ENCODE results near the gene ATAT1.

ATAT1 gene

DNA sequence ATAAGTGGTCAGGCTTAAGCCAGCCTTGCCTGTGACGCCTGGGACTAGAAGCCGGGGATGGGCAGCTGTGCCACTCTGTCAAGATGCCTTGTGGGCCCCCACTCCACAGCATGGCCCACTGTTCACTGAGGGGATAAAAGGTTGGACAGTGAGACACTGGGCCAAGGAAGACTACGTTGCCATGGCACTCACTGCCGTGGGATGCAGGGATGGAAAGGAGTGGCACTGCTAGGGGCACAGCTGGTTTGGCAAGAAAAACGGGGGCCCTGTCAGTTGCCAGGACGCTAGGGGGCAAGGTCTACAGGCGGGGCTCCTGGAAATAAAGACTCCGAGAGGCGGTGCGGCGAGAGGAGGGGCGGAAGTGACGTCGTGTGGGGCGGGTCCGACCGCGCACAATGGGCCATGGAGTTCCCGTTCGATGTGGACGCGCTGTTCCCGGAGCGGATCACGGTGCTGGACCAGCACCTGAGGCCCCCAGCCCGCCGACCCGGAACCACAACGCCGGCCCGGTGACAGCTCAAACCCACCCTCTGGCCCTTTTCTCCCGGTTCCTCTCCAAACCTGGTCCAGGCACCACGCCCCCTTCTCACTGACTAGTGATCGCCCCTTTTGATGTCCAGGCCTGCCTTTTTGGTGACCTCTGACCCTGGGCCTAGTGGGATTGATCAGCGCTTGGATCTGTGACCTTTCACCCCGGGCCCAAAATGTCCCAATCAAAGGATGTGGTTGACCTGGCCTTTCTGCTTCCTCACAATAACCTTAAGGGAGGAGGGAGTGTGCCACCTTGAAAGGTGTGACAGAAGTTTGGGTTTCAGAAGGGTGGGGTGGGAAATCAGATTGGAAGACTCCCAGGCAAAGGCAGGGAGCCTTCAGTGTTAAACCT, at the start of gene ATAT1:
ATAT1 (plus strand) TSS at position 391 of the 883 bp plus-strand sequence.
- DNase-seq (ENCODE audit: low spot score), result peak; percentile 66

DNA sequence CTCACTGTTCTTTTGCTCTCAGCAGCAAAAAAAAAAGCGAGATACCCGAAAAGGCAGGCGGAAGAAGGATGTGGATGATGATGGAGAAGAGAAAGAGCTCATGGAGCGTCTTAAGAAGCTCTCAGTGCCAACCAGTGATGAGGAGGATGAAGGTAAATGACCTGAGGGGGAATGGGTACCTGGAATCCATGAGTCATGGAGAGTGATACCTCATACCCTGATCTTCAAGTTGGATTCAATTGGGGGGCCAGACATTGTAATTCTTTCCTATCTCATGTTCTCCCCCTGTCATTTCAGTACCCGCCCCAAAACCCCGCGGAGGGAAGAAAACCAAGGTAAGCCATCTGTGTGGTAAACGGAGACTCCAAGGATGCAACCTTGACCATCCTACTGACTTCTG, 48.6 kb upstream of the ATAT1 start:
- no peak for DNase-seq (ENCODE audit: low spot score)

DNA sequence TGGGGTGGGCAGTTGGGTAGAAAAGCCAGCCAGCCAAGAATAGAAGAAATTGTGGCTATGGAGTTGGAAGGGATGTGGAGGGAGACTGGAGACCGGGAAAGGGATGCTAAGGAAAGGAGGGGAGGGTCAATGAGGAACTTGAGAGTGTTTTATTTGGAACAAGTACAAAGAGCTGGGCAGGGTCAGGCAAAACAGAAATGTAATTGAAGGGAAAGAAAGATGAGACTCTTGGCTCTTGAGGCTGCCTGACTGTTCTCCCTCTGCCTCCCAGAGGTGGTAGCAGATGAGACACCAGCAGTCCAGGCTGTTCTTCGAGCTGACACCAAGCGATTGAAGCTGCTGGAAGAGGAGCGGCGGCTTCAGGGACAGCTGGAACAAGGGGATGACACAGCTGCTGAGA, 42.8 kb upstream of the ATAT1 start:
- DNase-seq (ENCODE audit: low spot score), result no peak

DNA sequence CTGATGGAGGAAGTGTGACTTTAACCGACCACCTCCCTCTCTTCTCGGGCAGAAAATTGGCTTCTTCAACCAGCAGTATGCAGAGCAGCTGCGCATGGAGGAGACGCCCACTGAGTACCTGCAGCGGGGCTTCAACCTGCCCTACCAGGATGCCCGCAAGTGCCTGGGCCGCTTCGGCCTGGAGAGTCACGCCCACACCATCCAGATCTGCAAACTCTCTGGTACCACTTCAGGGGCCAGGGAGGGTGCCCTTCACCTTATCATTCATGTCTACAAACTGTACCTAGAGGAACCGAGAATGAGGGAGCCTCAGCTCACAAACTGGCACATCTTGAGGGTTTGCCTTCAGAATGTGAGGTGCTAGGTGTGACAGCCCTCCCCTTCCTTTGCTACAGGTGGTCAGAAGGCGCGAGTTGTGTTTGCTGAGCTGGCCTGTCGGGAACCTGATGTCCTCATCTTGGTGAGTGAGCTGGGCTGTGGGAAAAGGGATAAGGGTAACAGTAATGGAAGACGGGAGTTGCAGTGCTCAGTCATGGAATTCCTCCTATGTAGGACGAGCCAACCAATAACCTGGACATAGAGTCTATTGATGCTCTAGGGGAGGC, 36.8 kb upstream of the ATAT1 start:
- no peak for DNase-seq (ENCODE audit: low spot score)

DNA sequence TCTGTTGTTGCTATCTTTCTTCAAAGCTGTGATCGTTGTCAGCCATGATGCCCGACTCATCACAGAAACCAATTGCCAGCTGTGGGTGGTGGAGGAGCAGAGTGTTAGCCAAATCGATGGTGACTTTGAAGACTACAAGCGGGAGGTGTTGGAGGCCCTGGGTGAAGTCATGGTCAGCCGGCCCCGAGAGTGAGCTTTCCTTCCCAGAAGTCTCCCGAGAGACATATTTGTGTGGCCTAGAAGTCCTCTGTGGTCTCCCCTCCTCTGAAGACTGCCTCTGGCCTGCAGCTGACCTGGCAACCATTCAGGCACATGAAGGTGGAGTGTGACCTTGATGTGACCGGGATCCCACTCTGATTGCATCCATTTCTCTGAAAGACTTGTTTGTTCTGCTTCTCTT, 36.2 kb upstream of the ATAT1 start:
- DNase-seq (ENCODE audit: low spot score), result no peak

DNA sequence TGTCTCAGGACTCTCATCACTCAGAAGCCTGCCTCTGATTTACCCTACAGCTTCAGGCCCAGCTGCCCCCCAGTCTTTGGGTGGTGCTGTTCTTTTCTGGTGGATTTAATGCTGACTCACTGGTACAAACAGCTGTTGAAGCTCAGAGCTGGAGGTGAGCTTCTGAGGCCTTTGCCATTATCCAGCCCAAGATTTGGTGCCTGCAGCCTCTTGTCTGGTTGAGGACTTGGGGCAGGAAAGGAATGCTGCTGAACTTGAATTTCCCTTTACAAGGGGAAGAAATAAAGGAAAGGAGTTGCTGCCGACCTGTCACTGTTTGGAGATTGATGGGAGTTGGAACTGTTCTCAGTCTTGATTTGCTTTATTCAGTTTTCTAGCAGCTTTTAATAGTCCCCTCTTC, 35.7 kb upstream of the ATAT1 start:
- no peak for DNase-seq (ENCODE audit: low spot score)

DNA sequence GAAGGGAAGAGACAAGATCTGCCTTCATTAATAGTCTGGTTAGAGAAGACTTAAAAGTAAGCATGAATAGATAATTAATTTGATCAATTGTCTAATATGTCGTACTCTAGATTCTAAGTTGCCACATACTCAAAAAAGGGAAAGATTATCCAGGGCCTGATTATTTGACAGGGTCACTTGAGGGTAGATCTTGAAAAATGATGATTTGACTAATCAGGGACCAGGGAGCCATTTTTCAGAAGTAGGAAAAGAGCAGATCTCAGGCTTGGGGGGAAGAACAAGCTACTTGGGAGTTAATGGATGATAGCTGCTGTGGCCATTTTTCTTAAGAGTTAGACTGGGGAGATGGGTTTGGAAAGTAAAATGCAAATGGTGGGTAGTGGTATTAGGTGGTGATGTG, 34.4 kb upstream of the ATAT1 start:
- no peak for DNase-seq (ENCODE audit: low spot score)

DNA sequence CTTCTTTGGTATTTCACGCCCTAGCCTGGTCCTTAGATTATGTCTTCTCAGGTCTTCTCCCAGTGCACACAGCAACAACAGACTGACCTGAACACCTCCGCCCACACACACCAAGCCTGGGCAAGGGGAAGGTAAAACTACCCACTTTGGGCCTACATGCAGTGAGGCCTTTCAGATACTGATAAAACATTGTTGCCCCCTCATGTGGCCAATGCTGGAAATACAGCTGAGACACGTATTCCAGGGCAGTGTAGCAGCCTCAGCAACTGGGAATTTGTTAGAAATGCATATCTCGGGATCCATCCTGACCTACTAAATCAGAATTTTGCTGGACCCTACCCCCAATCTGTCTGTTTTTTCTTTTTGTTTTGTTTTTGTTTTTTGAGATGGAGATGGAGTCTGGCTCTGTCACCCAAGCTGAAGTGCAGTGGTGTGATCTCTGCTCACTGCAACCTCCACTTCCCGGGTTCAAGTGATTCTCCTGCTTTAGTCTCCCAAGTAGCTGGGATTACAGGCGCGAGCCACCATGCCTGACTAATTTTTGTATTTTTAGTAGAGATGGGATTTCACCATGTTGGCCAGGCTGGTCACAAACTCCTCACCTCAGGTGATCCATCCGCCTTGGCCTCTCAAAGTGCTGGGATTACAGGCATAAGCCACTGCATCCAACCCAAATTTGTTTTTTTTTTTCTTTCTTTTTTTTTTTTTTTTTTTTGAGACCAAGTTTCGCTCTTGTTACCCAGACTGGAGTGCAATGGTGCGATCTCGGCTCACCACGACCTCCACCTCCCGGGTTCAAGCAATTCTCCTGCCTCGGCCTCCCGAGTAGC, 29.1 kb upstream of the ATAT1 start:
- DNase-seq (ENCODE audit: low spot score), result peak; percentile 83

DNA sequence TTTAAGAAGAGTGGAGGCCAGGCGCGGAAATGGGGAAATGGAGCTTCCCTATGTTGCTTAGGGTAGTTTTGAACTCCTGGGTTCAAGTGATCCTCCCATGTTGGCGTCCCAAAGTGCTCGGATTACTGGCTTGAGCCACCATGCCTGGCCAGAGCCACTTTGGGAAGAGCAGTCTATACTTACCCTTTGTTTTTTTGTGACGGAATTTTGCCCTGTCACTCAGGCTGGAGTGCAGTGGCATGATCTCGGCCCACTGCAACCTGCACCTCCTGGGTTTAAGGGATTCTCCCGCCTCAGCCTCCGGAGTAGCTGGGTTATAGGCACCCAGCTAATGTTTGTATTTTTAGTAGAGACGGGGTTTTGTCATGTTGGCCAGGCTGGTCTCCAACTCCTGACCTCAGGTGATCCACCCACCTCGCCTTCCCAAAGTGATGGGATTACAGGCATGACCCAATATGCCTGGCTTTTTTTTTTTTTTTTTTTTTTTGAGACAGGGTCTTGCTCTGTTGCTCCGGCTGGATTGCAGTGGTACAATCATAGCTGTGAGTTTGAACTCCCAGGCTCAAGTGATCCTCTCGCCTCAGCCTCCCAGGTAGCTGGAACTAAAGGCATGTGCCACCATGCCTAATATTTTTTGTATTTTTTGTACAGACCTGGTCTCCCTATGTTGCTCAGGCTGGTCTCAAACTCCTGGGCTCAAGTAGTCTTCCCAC, 27.6 kb upstream of the ATAT1 start:
- DNase-seq (ENCODE audit: low spot score), result no peak

DNA sequence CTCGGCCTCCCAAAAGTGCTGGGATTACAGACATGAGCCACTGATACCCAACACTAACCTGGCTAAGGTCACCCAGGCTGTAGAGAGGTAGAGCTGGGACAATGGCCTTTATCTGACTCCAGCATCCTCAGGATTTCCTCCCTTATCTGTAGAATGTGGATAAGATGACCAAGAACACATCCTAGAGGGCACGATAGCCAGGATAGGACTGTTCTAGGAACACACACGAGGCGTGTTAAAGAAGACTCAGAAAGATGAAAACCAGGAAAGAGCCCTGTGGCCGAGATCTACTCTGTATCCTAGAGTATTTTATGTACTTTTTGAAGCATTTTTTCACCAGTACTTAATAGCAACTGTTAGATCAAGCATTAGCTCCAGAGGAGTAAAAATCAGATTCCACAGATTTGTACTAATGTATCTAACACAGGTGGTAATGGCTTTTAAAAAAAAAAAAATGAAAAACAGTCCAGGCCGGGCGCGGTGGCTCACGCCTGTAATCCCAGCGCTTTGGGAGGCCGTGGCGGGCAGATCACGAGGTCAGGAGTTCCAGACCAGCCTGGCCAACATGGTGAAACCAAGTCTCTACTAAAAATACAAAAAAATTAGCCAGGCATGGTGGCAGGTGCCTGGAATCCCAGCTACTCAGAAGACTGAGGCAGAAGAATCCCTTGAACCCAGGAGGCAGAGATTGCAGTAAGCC, 26.9 kb upstream of the ATAT1 start:
- DNase-seq (ENCODE audit: low spot score), result no peak

DNA sequence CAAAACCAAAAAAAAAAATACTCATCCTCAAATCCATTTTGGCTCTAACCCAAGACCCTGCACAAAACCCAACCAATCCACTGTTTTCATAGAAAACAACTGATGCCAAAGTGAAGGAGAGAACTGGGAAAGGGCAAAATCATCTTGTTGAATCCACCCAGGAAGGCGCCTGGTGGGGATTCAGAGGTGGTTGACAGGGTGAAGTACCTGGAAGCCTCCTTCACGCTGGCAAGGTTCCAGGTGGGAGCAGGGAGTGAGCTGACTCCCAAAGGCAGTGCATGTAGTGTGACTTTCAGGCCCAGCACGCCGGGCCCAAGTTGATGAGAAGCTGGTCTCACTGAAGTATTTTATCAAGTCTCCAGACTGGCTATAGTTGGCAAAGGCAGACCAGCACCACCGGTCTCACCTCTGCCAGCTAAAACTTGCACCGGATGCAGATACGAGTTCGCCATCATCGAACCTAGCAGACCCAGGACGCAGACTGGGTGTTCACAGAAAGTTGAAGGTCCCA, 26.2 kb upstream of the ATAT1 start:
- no peak for DNase-seq (ENCODE audit: low spot score)

DNA sequence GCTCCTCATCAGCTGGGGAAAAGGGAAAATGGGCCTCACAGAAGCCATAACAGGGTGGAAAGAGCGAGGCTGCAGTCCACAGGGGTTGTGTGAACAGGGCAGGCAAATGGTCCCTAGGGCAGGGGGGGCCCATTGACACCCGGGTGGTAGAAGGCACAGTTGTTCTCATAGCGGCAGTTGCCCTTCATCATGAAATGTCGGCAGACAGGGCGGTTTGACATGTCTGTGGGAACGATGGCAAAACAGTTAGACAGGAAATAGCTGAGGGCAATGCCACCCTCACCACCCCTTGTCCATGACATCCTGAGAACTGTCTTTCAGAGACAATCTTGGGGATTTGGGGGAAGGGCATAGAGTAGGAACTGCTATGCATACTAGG, 25.2 kb upstream of the ATAT1 start:
- no peak for DNase-seq (ENCODE audit: low spot score)

DNA sequence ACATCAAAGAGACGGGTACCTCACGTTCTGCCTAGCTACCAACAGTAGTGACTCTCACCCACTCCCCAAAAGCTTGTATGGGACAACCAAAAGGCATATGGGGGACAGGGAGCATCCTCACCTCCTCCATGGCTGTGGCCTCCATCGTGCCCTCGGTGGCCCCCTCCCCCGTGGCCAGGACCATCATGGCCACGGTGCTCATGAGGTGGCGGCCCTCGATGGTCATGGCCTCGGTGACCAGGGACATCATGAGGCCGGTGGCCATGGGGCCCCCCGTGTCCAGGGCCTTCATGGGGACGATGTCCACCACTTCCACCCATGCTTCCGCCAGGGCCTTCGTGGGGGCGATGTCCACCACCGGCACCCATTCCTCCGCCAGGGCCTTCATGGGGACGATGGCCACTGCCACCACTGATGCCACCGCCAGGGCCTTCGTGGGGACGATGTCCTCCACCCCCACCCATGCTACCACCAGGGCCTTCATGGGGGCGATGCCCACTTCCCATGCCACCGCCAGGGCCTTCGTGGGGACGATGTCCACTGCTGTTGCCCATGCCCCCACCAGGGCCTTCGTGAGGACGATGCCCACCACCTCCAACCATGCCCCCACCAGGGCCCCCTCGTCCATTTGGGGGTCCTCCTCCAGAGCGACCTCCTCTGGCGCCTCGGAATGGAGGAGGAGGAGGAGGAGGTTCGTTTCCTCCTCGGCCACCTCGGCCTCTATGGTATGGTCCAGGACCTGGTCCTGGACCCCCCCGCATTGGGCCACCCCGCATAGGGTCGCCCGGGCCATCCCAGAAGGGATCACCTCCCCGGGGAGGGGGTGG, 24.6 kb upstream of the ATAT1 start:
- DNase-seq (ENCODE audit: low spot score), result no peak

DNA sequence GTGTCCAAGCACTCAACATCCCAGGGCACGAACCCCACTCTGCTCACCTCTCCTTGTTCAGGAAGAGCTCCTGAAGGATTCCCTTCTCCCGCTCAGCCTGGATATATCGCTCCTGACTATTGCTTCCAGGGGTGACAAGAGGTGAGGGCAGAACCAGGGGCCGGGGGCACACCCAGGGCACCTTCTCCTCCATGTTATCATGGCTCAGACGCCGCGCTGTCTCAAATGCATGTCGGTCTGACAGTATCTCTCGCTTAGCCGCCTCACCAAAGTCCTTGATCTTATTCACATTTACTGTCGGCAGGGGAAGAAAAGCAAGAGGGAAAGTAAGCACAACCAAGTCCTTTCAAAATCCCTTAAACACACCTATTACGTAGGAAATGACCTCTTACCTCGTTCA, 22.7 kb upstream of the ATAT1 start:
- no peak for DNase-seq (ENCODE audit: low spot score)

DNA sequence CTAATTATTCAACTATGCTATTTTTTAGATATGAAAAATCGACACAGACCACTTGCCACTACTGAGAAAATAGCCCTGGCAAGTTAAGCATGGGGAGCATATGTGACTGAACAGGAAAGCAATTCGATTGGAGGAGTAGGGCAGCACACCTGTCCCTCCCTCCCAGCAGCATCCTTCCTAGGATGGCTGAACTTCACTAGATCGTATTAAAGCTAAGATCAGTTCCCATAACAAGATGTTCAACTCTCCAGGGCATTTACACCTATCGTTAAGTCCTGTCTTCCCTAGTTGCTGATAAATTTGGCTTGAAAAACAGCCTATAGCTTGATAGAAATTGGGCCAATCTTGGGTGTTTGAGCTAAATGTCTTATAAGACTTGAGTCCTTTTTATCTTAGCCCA, 16.6 kb upstream of the ATAT1 start:
- DNase-seq (ENCODE audit: low spot score), result no peak

DNA sequence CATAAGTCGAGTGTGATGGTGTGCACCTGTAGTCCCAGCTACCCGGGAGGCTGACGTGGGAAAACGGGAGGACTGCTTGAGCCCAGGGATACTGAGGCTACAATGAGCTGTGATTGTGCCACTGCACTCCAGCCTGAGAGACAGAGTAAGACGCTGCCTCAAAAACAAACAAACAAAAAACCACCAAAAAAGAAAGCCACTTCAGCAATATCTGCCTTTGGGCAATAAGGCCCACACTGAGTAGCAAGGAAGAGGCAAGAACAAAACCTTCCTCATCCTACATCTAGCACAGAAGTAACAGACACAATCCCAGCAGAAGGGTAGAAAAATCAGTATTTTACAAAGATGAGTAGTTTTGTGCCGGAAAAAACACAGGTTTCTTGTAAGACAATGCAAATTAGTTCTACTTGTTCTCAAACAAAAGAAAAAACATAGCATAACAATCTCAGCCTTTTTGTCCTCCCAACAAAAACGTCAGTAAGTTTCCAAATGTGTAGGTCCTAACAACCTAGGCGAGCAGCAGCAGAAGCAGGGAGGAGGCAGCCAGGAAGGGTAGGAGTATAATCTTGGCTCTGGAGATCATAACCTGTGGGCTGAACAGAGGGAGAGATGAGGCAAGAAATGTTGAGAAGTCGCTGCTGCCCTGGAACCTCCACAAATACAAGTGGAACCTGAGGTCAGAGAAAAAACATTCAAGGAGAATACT, 15.4 kb upstream of the ATAT1 start:
- DNase-seq (ENCODE audit: low spot score), result no peak

DNA sequence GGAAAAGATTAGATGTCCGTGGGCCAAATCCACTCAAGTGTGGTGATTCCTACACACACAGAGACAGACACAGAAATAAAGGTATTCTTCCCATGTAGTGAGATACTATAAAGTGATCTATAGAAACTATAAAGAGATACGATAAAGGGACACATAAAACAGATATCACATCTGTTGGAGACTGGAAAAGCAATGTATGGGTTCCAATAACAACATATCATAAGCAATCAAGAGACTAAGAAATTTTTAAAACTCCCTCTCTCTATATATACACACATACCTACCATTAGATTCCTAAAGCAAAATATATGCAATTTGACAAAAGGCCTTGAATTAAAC, 14.8 kb upstream of the ATAT1 start:
- DNase-seq (ENCODE audit: low spot score), result no peak

DNA sequence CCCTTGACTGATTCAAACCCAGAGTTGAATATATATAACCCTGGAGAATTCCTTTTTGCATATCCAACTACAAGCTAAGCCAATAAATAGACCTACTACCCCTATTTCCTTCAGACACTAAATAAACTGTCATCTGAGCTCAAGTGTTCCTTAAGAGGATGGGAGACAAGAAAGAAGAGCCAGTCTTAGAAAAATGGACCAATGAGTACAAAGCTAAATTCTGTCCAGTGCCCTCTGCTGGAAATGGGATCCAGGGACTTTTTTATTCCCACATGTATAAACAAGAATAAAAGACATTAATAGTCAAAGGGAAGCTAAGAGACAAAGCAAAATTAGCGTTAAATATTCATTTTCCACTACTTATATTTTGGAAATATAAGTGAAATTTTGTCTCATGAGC, 14.5 kb upstream of the ATAT1 start:
- DNase-seq (ENCODE audit: low spot score), result peak; percentile 48

DNA sequence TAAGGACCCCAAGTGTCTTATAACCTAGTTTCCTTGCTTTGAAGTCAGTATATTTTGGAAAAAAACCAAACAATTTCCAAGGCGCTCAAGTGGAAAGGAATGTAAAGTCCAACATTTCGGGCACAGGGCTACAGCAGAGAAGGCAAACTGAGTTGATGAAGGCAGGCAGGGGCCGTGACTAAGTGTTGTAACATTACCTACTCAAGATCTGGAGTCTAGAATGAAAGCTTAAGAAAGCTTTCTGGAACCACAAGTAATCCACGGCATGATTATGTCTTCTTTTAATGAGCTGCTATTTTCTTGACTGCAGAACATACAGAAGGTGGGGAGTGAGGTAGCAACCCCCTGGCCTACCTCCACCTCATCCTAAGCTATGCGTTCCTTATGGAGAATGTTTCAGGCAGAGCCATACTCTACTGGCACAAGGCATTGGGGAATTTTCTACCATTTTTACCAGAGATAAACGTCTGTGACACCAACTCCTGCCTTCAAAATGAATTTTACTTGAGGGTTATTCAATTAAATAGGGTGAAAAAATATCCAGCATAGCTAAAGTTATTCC, 13.9 kb upstream of the ATAT1 start:
- no peak for DNase-seq (ENCODE audit: low spot score)

Data from RKO (cell line).